ENCODE results near the gene HIGD1C. TPM values are rescaled to one million over a fixed set of nuclear protein-coding genes. Genes with fewer than 3 reads are reported as not detected.
"Not testable (repeated sequence)": the region's sequence is repeated elsewhere in the genome, so short reads cannot be mapped to it uniquely, and the experiment has no call there.

The HIGD1C gene
- not detected for total RNA-seq

GRCh38 chr12:50952510-50952909, at the start of gene HIGD1C:
HIGD1C (plus strand) TSS chr12:50952544; CDS start chr12:50953999, 1,455 bp downstream.
- Mint-ChIP-seq H3K9me3 (no peaks in the 10 kb centered on the region), H3K27me3 (no peaks in the 10 kb centered on the region), H3K4me1 (ENCODE audit: low read depth) (no peaks in the 10 kb centered on the region), H3K4me3 (no peak within 1 kb of the TSS), H3K36me3 (ENCODE audit: low read depth) (no peaks in the 10 kb centered on the region), H3K27ac (no peak within 1 kb of the TSS)
- intact Hi-C loops (cut with micrococcal nuclease), result no loop called here
- ChIA-PET POLR2A (no interaction called here), CTCF (no interaction called here)
- TF ChIP-seq, protein P1, sequence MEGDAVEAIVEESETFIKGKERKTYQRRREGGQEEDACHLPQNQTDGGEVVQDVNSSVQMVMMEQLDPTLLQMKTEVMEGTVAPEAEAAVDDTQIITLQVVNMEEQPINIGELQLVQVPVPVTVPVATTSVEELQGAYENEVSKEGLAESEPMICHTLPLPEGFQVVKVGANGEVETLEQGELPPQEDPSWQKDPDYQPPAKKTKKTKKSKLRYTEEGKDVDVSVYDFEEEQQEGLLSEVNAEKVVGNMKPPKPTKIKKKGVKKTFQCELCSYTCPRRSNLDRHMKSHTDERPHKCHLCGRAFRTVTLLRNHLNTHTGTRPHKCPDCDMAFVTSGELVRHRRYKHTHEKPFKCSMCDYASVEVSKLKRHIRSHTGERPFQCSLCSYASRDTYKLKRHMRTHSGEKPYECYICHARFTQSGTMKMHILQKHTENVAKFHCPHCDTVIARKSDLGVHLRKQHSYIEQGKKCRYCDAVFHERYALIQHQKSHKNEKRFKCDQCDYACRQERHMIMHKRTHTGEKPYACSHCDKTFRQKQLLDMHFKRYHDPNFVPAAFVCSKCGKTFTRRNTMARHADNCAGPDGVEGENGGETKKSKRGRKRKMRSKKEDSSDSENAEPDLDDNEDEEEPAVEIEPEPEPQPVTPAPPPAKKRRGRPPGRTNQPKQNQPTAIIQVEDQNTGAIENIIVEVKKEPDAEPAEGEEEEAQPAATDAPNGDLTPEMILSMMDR (IDR thresholded peaks at IDR 0.05), result no peak
- no peak for ATAC-seq
- no peak for DNase-seq

DNA sequence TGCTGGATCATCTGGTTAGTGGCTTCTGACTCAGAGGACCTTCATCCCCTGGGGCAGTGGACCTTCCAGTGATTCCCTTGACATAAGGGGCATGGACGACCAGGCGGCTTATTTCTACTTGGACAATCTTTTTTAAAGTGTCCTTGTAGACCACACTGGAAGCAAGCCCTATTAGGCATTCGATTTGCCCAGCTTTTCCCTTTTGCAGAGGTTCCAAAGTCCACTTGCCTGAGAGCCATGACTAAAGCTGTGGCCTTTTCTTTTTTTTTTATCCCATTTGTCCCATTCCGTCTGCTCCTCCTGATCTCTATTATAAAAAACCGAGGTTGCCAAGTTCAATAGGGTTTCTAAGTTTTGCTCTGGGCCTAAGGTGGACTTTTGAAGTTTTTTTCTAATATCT, 43.9 kb upstream of the HIGD1C start:
- H3K36me3 Mint-ChIP-seq (ENCODE audit: low read depth); H3K4me1 Mint-ChIP-seq (ENCODE audit: low read depth); ATAC-seq; intact Hi-C loops (cut with micrococcal nuclease); CTCF ChIA-PET; H3K27me3 Mint-ChIP-seq; POLR2A ChIA-PET; H3K4me3 Mint-ChIP-seq; H3K27ac Mint-ChIP-seq; DNase-seq: not testable (repeated sequence)
- H3K9me3 Mint-ChIP-seq, result peaks cover 19% of the 10 kb centered on the region

DNA sequence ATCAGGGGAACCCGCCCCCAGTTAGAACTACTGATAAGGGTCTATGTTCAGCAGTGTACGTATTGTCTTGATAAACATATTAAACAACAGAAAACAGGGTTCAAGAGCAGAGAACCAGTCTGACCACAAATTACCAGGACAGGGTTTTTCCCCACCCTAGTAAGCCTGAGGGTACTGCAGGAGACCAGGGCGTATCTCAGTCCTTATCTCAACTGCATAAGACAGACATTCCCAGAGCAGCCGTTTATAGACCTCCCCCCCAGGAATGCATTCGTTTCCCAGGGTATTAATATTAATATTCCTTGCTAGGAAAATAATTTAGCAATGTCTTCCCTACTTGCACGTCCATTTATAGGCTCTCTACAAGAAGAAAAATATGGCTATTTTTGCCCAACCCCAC, 40.0 kb upstream of the HIGD1C start:
- H3K36me3 Mint-ChIP-seq (ENCODE audit: low read depth); POLR2A ChIA-PET; ATAC-seq; intact Hi-C loops (cut with micrococcal nuclease); H3K4me1 Mint-ChIP-seq (ENCODE audit: low read depth); H3K4me3 Mint-ChIP-seq; DNase-seq; H3K27ac Mint-ChIP-seq; H3K27me3 Mint-ChIP-seq: not testable (repeated sequence)
- peaks cover 40% of the 10 kb centered on the region for H3K9me3 Mint-ChIP-seq
- CTCF ChIA-PET, result interaction anchor here (1.4 kb wide), 1 partner anchor 12 kb away, joined by 3 read pairs; a partner anchor contains a TSS

DNA sequence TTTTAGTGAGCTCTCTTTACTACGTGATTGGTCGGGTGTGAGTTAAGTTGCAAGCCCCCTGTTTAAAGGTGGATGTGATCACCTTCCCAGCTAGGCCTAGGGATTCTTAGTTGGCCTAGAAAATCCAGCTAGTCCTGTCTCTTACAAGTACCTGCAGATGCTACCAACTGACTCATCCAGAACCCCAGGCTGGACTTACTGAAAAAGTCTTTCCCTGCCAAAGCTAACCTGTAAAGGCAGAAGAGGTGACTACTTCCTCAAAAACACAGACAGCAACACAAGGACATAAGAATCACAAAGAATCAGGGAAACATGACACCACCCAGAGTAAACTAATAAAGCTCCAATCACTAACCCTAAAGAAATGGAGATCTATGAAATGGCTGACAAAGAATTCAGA, 39.1 kb upstream of the HIGD1C start:
- no peaks in the 10 kb centered on the region for H3K27me3 Mint-ChIP-seq
- intact Hi-C loops (cut with micrococcal nuclease), result no loop called here
- peaks cover 8% of the 10 kb centered on the region for H3K36me3 Mint-ChIP-seq (ENCODE audit: low read depth)
- no peaks in the 10 kb centered on the region for H3K4me1 Mint-ChIP-seq (ENCODE audit: low read depth)
- peaks cover 40% of the 10 kb centered on the region for H3K9me3 Mint-ChIP-seq
- ChIA-PET CTCF (interaction anchor here (1.0 to 1.4 kb wide), 2 partner anchors 11 to 34 kb away, joined by 3 read pairs; a partner anchor contains a TSS), POLR2A (no interaction called here)
- no peak overlapping the region for H3K27ac Mint-ChIP-seq
- ATAC-seq (no peak), DNase-seq (no peak)
- TF ChIP-seq, protein P1 (IDR thresholded peaks at IDR 0.05), result no peak
- no peak overlapping the region for H3K4me3 Mint-ChIP-seq

- no peak for DNase-seq
- intact Hi-C loops (cut with micrococcal nuclease), result no loop called here
- peaks cover 9% of the 10 kb centered on the region for H3K4me1 Mint-ChIP-seq (ENCODE audit: low read depth)
- peaks cover 40% of the 10 kb centered on the region for H3K9me3 Mint-ChIP-seq
- H3K27me3 Mint-ChIP-seq, result no peaks in the 10 kb centered on the region
- TF ChIP-seq, protein P1 (IDR thresholded peaks at IDR 0.05), result no peak
- ChIA-PET CTCF (interaction anchor here (0.7 kb wide), 1 partner anchor 1832 kb away, joined by 3 read pairs; no protein-coding TSS in a partner anchor), POLR2A (no interaction called here)
- no peak overlapping the region for H3K4me3 Mint-ChIP-seq
- peaks cover 8% of the 10 kb centered on the region for H3K36me3 Mint-ChIP-seq (ENCODE audit: low read depth)
- no peak overlapping the region for H3K27ac Mint-ChIP-seq
- no peak for ATAC-seq
These were observed 37.4 kb upstream of the HIGD1C start for GRCh38 chr12:50914872-50915484.

DNA sequence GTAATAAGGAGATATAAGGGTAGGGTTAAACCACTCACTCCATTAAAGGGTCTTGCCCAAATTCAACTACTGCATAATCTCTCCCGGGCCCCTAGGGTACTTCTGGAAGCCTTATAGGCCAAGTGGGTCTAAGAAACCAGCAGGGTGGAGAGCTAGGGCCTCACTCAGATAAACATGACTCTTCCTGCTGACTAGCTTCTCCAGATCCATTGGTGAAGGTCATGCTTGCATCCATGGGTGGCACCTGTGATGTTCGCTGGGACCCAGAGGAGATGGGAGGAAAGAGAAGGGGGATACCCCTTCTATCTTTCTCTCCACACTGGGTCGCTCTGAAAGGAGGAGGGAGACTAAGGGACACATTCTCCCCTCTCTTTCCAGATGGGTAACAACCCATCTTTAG, 36.1 kb upstream of the HIGD1C start:
- Mint-ChIP-seq H3K27ac (no peak overlapping the region), H3K4me1 (ENCODE audit: low read depth) (peaks cover 9% of the 10 kb centered on the region), H3K36me3 (ENCODE audit: low read depth) (peaks cover 8% of the 10 kb centered on the region), H3K9me3 (peaks cover 36% of the 10 kb centered on the region), H3K27me3 (no peaks in the 10 kb centered on the region), H3K4me3 (no peak overlapping the region)
- DNase-seq (no peak), ATAC-seq (no peak)
- ChIA-PET POLR2A (no interaction called here), CTCF (interaction anchor here (1.2 kb wide), 1 partner anchor 8 kb away, joined by 3 read pairs; a partner anchor contains a TSS)
- intact Hi-C loops (cut with micrococcal nuclease), result no loop called here
- TF ChIP-seq, protein P1 (IDR thresholded peaks at IDR 0.05), result no peak

Data from activated CD8-positive, alpha-beta T cell treated with anti-CD3 and anti-CD28 coated beads for 36 hours (primary cell).